Measurements from ENCODE around the gene PSMD1.

The PSMD1 gene

DNA sequence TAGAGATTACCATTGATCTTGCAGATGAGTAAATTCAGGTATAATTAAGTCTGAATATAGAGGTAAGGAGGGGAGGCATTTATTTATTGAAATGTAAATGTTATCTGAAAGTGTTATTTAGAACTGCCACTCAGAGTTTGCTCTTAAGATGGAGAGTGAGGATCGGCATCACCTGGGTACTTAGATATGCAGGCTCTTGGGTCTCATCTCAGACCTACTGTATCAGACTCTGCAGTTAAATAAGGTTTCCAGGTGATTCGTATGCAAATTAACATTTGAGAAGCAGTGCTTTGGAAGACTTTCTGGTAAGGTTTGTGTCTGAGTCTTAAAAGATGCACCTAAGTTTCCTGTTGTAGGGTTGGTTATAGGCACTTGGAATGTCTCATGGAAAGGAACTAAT lies 59.0 kb downstream of the PSMD1 start:
- ChIA-PET POLR2A (interaction anchor here (0.6 kb wide), 1 partner anchor 57 kb away, joined by 3 read pairs; no protein-coding TSS in a partner anchor), CTCF (interaction anchor here (1.0 to 2.1 kb wide), 3 partner anchors 12 to 112 kb away, joined by 3 to 9 read pairs (median 4); partner anchors contain the start of gene PSMD1)
- DNase-seq (ENCODE audit: extremely low spot score): no peak
- TF ChIP-seq, protein P1, sequence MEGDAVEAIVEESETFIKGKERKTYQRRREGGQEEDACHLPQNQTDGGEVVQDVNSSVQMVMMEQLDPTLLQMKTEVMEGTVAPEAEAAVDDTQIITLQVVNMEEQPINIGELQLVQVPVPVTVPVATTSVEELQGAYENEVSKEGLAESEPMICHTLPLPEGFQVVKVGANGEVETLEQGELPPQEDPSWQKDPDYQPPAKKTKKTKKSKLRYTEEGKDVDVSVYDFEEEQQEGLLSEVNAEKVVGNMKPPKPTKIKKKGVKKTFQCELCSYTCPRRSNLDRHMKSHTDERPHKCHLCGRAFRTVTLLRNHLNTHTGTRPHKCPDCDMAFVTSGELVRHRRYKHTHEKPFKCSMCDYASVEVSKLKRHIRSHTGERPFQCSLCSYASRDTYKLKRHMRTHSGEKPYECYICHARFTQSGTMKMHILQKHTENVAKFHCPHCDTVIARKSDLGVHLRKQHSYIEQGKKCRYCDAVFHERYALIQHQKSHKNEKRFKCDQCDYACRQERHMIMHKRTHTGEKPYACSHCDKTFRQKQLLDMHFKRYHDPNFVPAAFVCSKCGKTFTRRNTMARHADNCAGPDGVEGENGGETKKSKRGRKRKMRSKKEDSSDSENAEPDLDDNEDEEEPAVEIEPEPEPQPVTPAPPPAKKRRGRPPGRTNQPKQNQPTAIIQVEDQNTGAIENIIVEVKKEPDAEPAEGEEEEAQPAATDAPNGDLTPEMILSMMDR (IDR thresholded peaks at IDR 0.05; ENCODE audit: control extremely low read depth, extremely low read depth, low read depth, missing control alignments): no peak

DNA sequence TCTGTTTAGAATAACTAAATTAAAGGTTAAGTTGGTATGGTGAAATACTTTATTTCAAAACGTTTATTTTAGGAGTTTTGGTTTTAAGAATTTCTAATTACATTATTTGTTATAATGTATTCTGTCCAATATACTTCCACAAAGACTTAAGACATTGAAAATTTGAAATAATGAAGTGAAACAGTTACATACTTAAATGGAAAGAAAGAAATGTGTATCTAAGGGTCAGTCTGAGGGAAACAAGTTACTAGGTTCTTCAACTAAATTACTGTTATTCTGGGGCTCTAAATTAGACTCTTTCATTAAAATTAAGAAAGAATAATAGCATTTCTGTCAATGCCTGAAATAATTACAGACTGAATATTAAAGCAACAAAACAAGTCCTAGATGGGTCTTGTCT lies 60.5 kb downstream of the PSMD1 start:
- TF ChIP-seq, protein P1 (IDR thresholded peaks at IDR 0.05; ENCODE audit: control extremely low read depth, extremely low read depth, low read depth, missing control alignments): no peak
- CTCF ChIA-PET: interaction anchor here (1.3 to 2.1 kb wide), 3 partner anchors 13 to 335 kb away, joined by 3 to 9 read pairs (median 4); partner anchors contain the start of gene PSMD1
- no peak for DNase-seq (ENCODE audit: extremely low spot score)
- POLR2A ChIA-PET: interaction anchor here (0.7 kb wide), 1 partner anchor 467 kb away, joined by 3 read pairs; no protein-coding TSS in a partner anchor

DNA sequence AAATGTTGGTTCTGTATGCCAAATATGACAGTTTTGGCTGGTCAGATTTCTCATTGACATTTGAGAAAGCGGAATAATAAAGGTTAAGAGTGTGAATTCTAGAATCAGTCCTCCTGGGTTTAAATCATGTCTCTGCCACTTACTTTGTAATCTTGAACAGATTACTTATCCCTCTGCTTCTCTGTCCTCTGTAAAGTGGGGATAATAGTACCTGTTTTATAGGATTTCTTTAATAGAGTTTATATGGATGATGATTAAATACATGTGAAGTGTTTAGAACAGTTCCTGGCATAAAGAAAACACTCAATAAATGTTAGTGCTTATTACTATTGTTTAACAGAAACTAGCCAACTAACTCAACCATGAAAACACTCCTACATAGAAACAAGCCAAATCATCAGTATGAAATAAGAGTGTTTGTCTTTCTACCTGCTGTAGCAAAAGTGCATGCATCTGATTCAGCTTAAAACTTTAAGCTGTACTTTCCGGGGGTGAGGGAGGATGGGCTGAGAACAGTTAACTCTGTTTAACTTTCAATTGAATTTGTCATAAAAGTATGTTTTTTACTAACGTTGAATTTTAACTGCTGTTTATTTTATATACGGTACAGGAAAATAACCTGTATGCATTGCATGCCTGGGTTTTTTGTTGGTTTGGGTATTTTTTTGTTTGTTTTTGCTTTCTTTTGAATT lies 61.4 kb downstream of the PSMD1 start:
- ChIA-PET POLR2A (no interaction called here), CTCF (interaction anchor here (1.0 to 1.6 kb wide), 2 partner anchors 14 to 98 kb away, joined by 3 to 6 read pairs; no protein-coding TSS in a partner anchor)
- no peak for DNase-seq (ENCODE audit: extremely low spot score)
- TF ChIP-seq, protein P1 (IDR thresholded peaks at IDR 0.05; ENCODE audit: control extremely low read depth, extremely low read depth, low read depth, missing control alignments): no peak

DNA sequence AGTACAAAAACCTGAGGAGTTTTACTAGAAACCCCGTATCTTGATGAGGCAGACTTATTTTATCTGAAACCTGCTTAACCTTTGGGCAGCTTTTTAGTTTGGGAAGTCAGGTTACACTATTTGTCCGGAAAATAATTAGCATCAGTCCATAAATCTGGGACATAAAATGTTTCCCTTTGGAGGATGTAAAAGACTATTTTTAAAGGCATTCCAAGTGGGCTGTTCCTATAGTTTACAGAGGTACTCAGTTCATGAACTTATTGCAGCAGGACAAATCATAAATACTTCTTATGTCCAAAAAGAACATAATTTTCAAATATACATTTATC lies 61.9 kb downstream of the PSMD1 start:
- CTCF ChIA-PET: interaction anchor here (1.0 to 2.9 kb wide), 4 partner anchors 11 to 333 kb away, joined by 3 to 12 read pairs (median 4); no protein-coding TSS in a partner anchor
- POLR2A ChIA-PET: no interaction called here
- TF ChIP-seq, protein P1 (IDR thresholded peaks at IDR 0.05; ENCODE audit: control extremely low read depth, extremely low read depth, low read depth, missing control alignments): no peak
- DNase-seq (ENCODE audit: extremely low spot score): no peak

DNA sequence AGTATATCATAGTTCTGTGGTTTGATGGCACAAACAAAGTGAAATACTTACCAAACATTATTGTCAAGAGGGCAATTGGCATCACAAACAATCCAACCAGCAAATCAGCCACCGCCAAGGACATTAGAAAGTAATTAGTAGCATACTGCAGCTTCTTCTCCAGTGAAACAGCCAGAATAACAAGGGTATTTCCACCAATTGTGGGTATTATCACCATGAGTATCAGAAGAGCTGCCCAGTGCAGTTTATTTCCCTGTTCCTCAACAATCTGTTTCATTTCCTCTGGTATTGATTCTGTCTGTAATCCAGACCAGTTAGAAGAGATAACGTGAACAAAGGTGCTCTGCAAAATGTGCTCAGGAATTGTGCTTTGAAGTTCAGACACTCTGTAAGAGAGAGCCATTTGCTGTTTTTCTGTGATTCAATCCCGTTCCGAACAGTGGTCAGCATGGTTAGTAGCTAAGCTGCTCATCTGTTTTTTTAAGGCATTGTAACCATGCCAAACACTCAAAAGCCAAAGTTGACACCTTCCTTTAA lies 66.8 kb downstream of the PSMD1 start:
- TF ChIP-seq, protein P1 (IDR thresholded peaks at IDR 0.05; ENCODE audit: control extremely low read depth, extremely low read depth, low read depth, missing control alignments): no peak
- CTCF ChIA-PET: interaction anchor here (0.8 to 1.5 kb wide), 11 partner anchors 9 to 328 kb away, joined by 3 to 7 read pairs (median 3); no protein-coding TSS in a partner anchor
- no peak for DNase-seq (ENCODE audit: extremely low spot score)
- POLR2A ChIA-PET: no interaction called here

DNA sequence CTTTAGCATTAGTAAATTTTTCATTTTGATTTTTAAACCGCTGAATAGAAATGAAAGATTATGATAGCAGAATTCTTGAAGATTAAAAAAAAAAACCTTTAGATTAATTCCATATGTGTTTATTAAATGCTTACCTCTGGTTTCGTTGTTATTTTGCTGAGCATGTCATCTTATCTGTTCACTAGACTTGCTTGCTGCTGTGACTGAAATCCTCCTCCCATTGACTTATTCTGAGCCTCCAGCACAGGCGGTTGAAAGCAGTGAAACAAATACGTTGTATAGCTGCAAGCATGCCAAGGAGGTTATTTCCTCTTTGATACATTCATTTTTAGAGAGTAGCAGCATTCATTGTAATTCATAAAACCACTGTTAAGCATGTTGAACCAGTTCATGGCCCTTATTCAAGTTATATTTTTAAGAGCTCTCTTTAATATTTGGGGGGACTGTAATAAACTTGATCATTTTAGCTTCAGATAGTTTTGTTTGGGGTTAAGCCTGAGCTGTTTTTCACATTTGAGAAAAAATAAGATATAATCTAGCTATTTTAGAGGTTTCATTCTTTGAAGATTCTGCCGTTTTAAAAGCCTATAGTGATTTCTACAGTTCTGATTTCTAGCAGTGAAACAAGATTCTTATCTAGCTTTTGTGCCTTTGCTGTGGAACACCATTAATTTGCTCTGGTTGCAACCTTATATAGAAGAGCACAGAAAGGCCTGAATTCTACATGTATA lies 68.3 kb downstream of the PSMD1 start, which contains the start of gene HTR2B:
Gene HTR2B (minus strand): TSS at position 205 of the 731 bp plus-strand sequence. CDS start 1,278 bp downstream, outside the sequence.
- TF ChIP-seq, protein P1 (IDR thresholded peaks at IDR 0.05; ENCODE audit: control extremely low read depth, extremely low read depth, low read depth, missing control alignments): no peak
- POLR2A ChIA-PET: no interaction called here
- no peak for DNase-seq (ENCODE audit: extremely low spot score)
- CTCF ChIA-PET: interaction anchor here (0.8 to 1.6 kb wide), 4 partner anchors 10 to 280 kb away, joined by 3 to 4 read pairs (median 3); no protein-coding TSS in a partner anchor

Measured in GM10248 (cell line).